ENCODE results near the gene CCT5. TPM values are rescaled to one million over a fixed set of nuclear protein-coding genes. Genes with fewer than 3 reads are reported as not detected.
"Not testable (repeated sequence)": the region's sequence is repeated elsewhere in the genome, so short reads cannot be mapped to it uniquely, and the experiment has no call there.

The CCT5 gene
- total RNA-seq, 4 donors from 2014 or later = 160 to 310 (median 239) TPM

GRCh38 chr5:10265245-10266109 lies 15.4 kb downstream of the CCT5 start:
- TF ChIP-seq CTCF (IDR thresholded peaks at IDR 0.05) = no peak
- no peak for ATAC-seq (ENCODE audit: low FRiP score)
- DNase-seq (ENCODE audit: low spot score) = no peak

- no peak for TF ChIP-seq CTCF (IDR thresholded peaks at IDR 0.05)
- DNase-seq (ENCODE audit: low spot score) = no peak
- no peak for ATAC-seq (ENCODE audit: low FRiP score)
These were observed 16.1 kb downstream of the CCT5 start for GRCh38 chr5:10266137-10266536.

- no peak for ATAC-seq (ENCODE audit: low FRiP score)
- no peak for TF ChIP-seq CTCF (IDR thresholded peaks at IDR 0.05)
- no peak for DNase-seq (ENCODE audit: low spot score)
These were observed 16.8 kb downstream of the CCT5 start for GRCh38 chr5:10266839-10267238.

GRCh38 chr5:10268100-10268499 lies 18.0 kb downstream of the CCT5 start:
- no peak for DNase-seq (ENCODE audit: low spot score)
- no peak for TF ChIP-seq CTCF (IDR thresholded peaks at IDR 0.05)
- no peak for ATAC-seq (ENCODE audit: low FRiP score)

GRCh38 chr5:10272053-10272874 lies 22.2 kb downstream of the CCT5 start:
- no peak for ATAC-seq (ENCODE audit: low FRiP score)
- no peak for TF ChIP-seq CTCF (IDR thresholded peaks at IDR 0.05)
- no peak for DNase-seq (ENCODE audit: low spot score)

GRCh38 chr5:10272875-10273209 lies 22.8 kb downstream of the CCT5 start:
- not testable (repeated sequence) for DNase-seq (ENCODE audit: low spot score); ATAC-seq (ENCODE audit: low FRiP score)

- no peak for TF ChIP-seq CTCF (IDR thresholded peaks at IDR 0.05)
- ATAC-seq (ENCODE audit: low FRiP score) (no peak), DNase-seq (ENCODE audit: low spot score) (no peak)
These were observed 25.4 kb downstream of the CCT5 start for GRCh38 chr5:10275460-10275859.

Data from omental fat pad (tissue), 4 donors.